Right lobe of liver (tissue), 4 donors: ENCODE data around the gene CXorf65.

Experiments used
- CTCF ChIP-seq, 4 donors: fragments of 200-600 bp in 3 of 4; fragments of 450-650 bp in 1 of 4; IDR thresholded peaks; one replicate each; pipeline versions ENCODE4 v1.5.1 to v1.8.0; 2016 to 2022; ENCODE audit warnings: antibody characterized with exemption in 4 of 4, mild to moderate bottlenecking in 2 of 4
- POLR2A ChIP-seq: fragments of 450-650 bp; IDR thresholded peaks from one replicate; pipeline ENCODE4 v1.6.1; 2017; ENCODE audit warnings: antibody characterized with exemption, mild to moderate bottlenecking
- donor health status: DM: no; HTN: no; CAD: no.
- donor health status: DM: no; HTN: no; CAD: no.
- donor health status: DM: no; HTN: yes; CAD: no.

GRCh38 chrX:71143508-71143907, 37.0 kb upstream of the CXorf65 start:
- no peak for TF ChIP-seq CTCF (IDR thresholded peaks at IDR 0.05)
- TF ChIP-seq POLR2A: no peak
